Brain microvascular endothelial cell (primary cell): ENCODE data around the gene DYNC1LI1.

ENCODE experiments used
- DNase-seq: peaks from one replicate; pipeline ENCODE4 v3.0.0-alpha.2; 2020
- H3K27ac ChIP-seq: fragments of 250-450 bp; sonication (Bioruptor Pico); 2 replicates; pipeline ENCODE4 v1.5.1; 2020; ENCODE audit warnings: mild to moderate bottlenecking, moderate library complexity
- H3K27me3 ChIP-seq: fragments of 250-450 bp; sonication (Bioruptor Pico); replicated peaks from 2 replicates; pipeline ENCODE4 v1.5.1; 2020; ENCODE audit warnings: mild to moderate bottlenecking
- H3K36me3 ChIP-seq: fragments of 250-450 bp; sonication (Bioruptor Pico); replicated peaks from 2 replicates; pipeline ENCODE4 v1.5.1; 2020; ENCODE audit warnings: mild to moderate bottlenecking
- H3K4me3 ChIP-seq: 2 replicates; pipeline ENCODE4 v1.5.1; 2011; ENCODE audit warnings: low read depth, mild to moderate bottlenecking, control low read depth, low read length, moderate library complexity
- CTCF ChIP-seq: IDR thresholded peaks from 2 replicates; pipeline ENCODE4 v1.5.1; 2011; ENCODE audit warnings: low read depth, mild to moderate bottlenecking, moderate library complexity, low read length, control low read depth, inconsistent platforms; ENCODE audit errors: missing control alignments
- in situ Hi-C: cut with HindIII; loops from 2 replicates; pipeline ENCODE4 v1.10.0; 2017; ENCODE audit warnings: low sequenced_read_pairs, low pct_ligation_motif_present

The DYNC1LI1 gene

GRCh38 chr3:32551087-32551486 is 19.6 kb downstream of the DYNC1LI1 start:
- no peak for DNase-seq
- H3K27ac ChIP-seq: no peak overlapping the region

GRCh38 chr3:32545305-32545704 is 25.4 kb downstream of the DYNC1LI1 start:
- Histone ChIP-seq H3K36me3 (peaks cover 2% of the 10 kb centered on the region), H3K27me3 (no peaks in the 10 kb centered on the region), H3K27ac (no peak overlapping the region), H3K4me3 (no peak overlapping the region)
- no peak for TF ChIP-seq CTCF
- in situ Hi-C loops: no loop called here
- no peak for DNase-seq

More at GRCh38 chr3:32551087-32551486, 19.6 kb downstream of the DYNC1LI1 start:
- Histone ChIP-seq H3K36me3 (no peaks in the 10 kb centered on the region), H3K4me3 (no peak overlapping the region), H3K27me3 (no peaks in the 10 kb centered on the region)
- no peak for TF ChIP-seq CTCF
- in situ Hi-C loops: no loop called here

- DNase-seq: no peak
- in situ Hi-C loops: no loop called here
- no peak overlapping the region for H3K4me3 ChIP-seq
- no peak for TF ChIP-seq CTCF
- H3K27me3 ChIP-seq: no peaks in the 10 kb centered on the region
- H3K27ac ChIP-seq: no peak overlapping the region
- peaks cover 2% of the 10 kb centered on the region for H3K36me3 ChIP-seq
Measured at GRCh38 chr3:32544894-32545293, 25.8 kb downstream of the DYNC1LI1 start.

GRCh38 chr3:32542807-32543206 is 27.9 kb downstream of the DYNC1LI1 start:
- DNase-seq: no peak
- no peak for TF ChIP-seq CTCF
- H3K4me3 ChIP-seq: no peak overlapping the region
- H3K36me3 ChIP-seq: peaks cover 2% of the 10 kb centered on the region
- H3K27ac ChIP-seq: no peak overlapping the region
- in situ Hi-C loops: no loop called here
- no peaks in the 10 kb centered on the region for H3K27me3 ChIP-seq

GRCh38 chr3:32540899-32541298 is 29.8 kb downstream of the DYNC1LI1 start:
- no peak overlapping the region for H3K27ac ChIP-seq
- no peak for DNase-seq
- peaks cover 2% of the 10 kb centered on the region for H3K36me3 ChIP-seq
- no peak for TF ChIP-seq CTCF
- in situ Hi-C loops: no loop called here
- H3K4me3 ChIP-seq: no peak overlapping the region
- H3K27me3 ChIP-seq: no peaks in the 10 kb centered on the region

- H3K27ac ChIP-seq: no peak overlapping the region
- in situ Hi-C loops: no loop called here
- peaks cover 16% of the 10 kb centered on the region for H3K36me3 ChIP-seq
- no peak overlapping the region for H3K4me3 ChIP-seq
- H3K27me3 ChIP-seq: no peaks in the 10 kb centered on the region
- DNase-seq: no peak
- no peak for TF ChIP-seq CTCF
Measured at GRCh38 chr3:32532434-32532833, 38.2 kb downstream of the DYNC1LI1 start.
